HG03280 (cell line): Measurements from ENCODE around the gene COL19A1.
A peak's percentile ranks its signal among the peaks of the same experiment; 100 is the strongest.

Source experiments
- ATAC-seq: cut with Tn5 transposase; IDR thresholded peaks from one replicate; pipeline ENCODE4 v1.9.1; 2021; ENCODE audit warnings: mild to moderate bottlenecking, moderate library complexity; ENCODE audit not compliant: unreplicated experiment

COL19A1 gene

GRCh38 chr6:70041411-70041810 lies 175.1 kb downstream of the COL19A1 start:
- ATAC-seq: no peak

GRCh38 chr6:70045413-70045812 lies 179.1 kb downstream of the COL19A1 start:
- ATAC-seq: no peak

GRCh38 chr6:70051197-70052124 lies 185.1 kb downstream of the COL19A1 start:
- ATAC-seq: no peak

- ATAC-seq: no peak
Observed at GRCh38 chr6:70059039-70059719, 192.8 kb downstream of the COL19A1 start.

- no peak for ATAC-seq
Observed at GRCh38 chr6:70060680-70061079, 194.3 kb downstream of the COL19A1 start.

GRCh38 chr6:70061546-70061945 lies 195.2 kb downstream of the COL19A1 start:
- no peak for ATAC-seq

- no peak for ATAC-seq
Observed at GRCh38 chr6:70062010-70062409, 195.7 kb downstream of the COL19A1 start.

GRCh38 chr6:70072540-70073179 lies 206.3 kb downstream of the COL19A1 start:
- no peak for ATAC-seq

GRCh38 chr6:70073637-70074036 lies 207.3 kb downstream of the COL19A1 start:
- ATAC-seq: no peak

GRCh38 chr6:70079241-70079640 lies 212.9 kb downstream of the COL19A1 start:
- ATAC-seq: no peak

GRCh38 chr6:70080443-70081070 lies 214.2 kb downstream of the COL19A1 start:
- no peak for ATAC-seq

GRCh38 chr6:70082830-70083229 lies 216.5 kb downstream of the COL19A1 start:
- ATAC-seq: no peak

- no peak for ATAC-seq
Observed at GRCh38 chr6:70086806-70087205, 220.4 kb downstream of the COL19A1 start.

- ATAC-seq: no peak
Observed at GRCh38 chr6:70094156-70094555, 227.8 kb downstream of the COL19A1 start.

GRCh38 chr6:70099732-70100131 lies 233.4 kb downstream of the COL19A1 start:
- ATAC-seq: no peak

GRCh38 chr6:70103798-70104197 lies 237.4 kb downstream of the COL19A1 start:
- no peak for ATAC-seq

- ATAC-seq: no peak
Observed at GRCh38 chr6:70107852-70108629, 241.7 kb downstream of the COL19A1 start.

GRCh38 chr6:70110126-70111022 lies 244.0 kb downstream of the COL19A1 start:
- ATAC-seq: peak; percentile 51

- no peak for ATAC-seq
Observed at GRCh38 chr6:70111737-70112136, 245.4 kb downstream of the COL19A1 start.
